HEK293 (cell line): Measurements from ENCODE around the gene MORF4L2.
A peak's percentile ranks its signal among the peaks of the same experiment; 100 is the strongest.
"Not testable (repeated sequence)": the region's sequence is repeated elsewhere in the genome, so short reads cannot be mapped to it uniquely, and the experiment has no call there.

Experiments
- CTCF ChIA-PET: fragments of 350-600 bp; formaldehyde crosslinking; extraction: SDS; loops from one replicate; lab custom pipeline; 2021; ENCODE audit warnings: antibody characterized with exemption; lab: Yijun Ruan, JAX
- POLR2A ChIA-PET: fragments of 300-600 bp; formaldehyde crosslinking; extraction: SDS; loops from one replicate; lab custom pipeline; 2020; ENCODE audit warnings: antibody characterized with exemption, inconsistent platforms; lab: Yijun Ruan, JAX
- H3K27ac ChIP-seq: fragments of 200-500 bp; sonication (Bioruptor generic); 2 replicates; pipeline ENCODE4 v1.5.1; 2014; ENCODE audit warnings: low read depth, low read length, control low read depth, inconsistent platforms; ENCODE audit errors: extremely low read depth
- H3K36me3 ChIP-seq, 2 experiments: fragments of 200-500 bp in 1 of 2; sonication (Bioruptor generic) in 1 of 2; 1 replicate in 1 of 2; 2 replicates in 1 of 2; pipeline ENCODE4 v1.5.1; 2014 to 2017; ENCODE audit warnings: inconsistent platforms in 2 of 2, low read length in 2 of 2; ENCODE audit not compliant: control insufficient read depth in 2 of 2, insufficient read depth in 1 of 2
- H3K4me1 ChIP-seq: fragments of 200-500 bp; sonication (Bioruptor generic); 2 replicates; pipeline ENCODE4 v1.5.1; 2014; ENCODE audit warnings: mild to moderate bottlenecking, low read length, inconsistent platforms; ENCODE audit not compliant: control insufficient read depth, insufficient read depth
- H3K4me3 ChIP-seq: 2 replicates; pipeline ENCODE4 v1.5.1; 2011; ENCODE audit warnings: low read depth, mild to moderate bottlenecking, control low read depth, low read length, moderate library complexity
- H3K9me3 ChIP-seq: fragments of 200-500 bp; sonication (Bioruptor generic); 2 replicates; pipeline ENCODE4 v1.5.1; 2014; ENCODE audit warnings: low read depth, low read length, inconsistent platforms; ENCODE audit not compliant: control insufficient read depth, insufficient read depth
- BCL11B ChIP-seq: fragments of 450-650 bp; formaldehyde crosslinking; IDR thresholded peaks from 2 replicates; pipeline ENCODE4 v1.5.1; 2016; ENCODE audit warnings: low read depth, missing biosample characterization, missing genetic modification characterization
- MYNN ChIP-seq: fragments of 450-650 bp; formaldehyde crosslinking; IDR thresholded peaks from 2 replicates; pipeline ENCODE4 v1.5.1; 2016; ENCODE audit warnings: missing biosample characterization, missing genetic modification characterization, borderline replicate concordance
- PRDM1 ChIP-seq: fragments of 450-650 bp; formaldehyde crosslinking; IDR thresholded peaks from 2 replicates; pipeline ENCODE4; 2016; ENCODE audit warnings: missing biosample characterization, missing genetic modification characterization
- ZFP37 ChIP-seq: fragments of 450-650 bp; formaldehyde crosslinking; IDR thresholded peaks from 2 replicates; pipeline ENCODE4 v1.5.1; 2016; ENCODE audit warnings: missing biosample characterization, missing genetic modification characterization
- ZNF114 ChIP-seq: fragments of 450-650 bp; formaldehyde crosslinking; IDR thresholded peaks from 2 replicates; pipeline ENCODE4 v1.5.0; 2017; ENCODE audit warnings: missing biosample characterization, missing genetic modification characterization
- ZNF169 ChIP-seq: fragments of 450-650 bp; formaldehyde crosslinking; IDR thresholded peaks from 2 replicates; pipeline ENCODE4 v1.5.1; 2016; ENCODE audit warnings: missing biosample characterization, missing genetic modification characterization
- ZNF366 ChIP-seq: fragments of 450-650 bp; formaldehyde crosslinking; conservative IDR thresholded peaks from 2 replicates; pipeline ENCODE4 v1.5.1; 2016; ENCODE audit warnings: missing biosample characterization, missing genetic modification characterization
- ZNF37A ChIP-seq: fragments of 450-650 bp; IDR thresholded peaks from 2 replicates; pipeline ENCODE4 v1.5.1; 2018; ENCODE audit warnings: missing biosample characterization, missing genetic modification characterization
- ZNF529 ChIP-seq: fragments of 450-650 bp; formaldehyde crosslinking; IDR thresholded peaks from 2 replicates; pipeline ENCODE4 v1.5.1; 2017; ENCODE audit warnings: missing genetic modification characterization, missing biosample characterization; ENCODE audit not compliant: insufficient replicate concordance
- ZNF624 ChIP-seq: fragments of 450-650 bp; formaldehyde crosslinking; IDR thresholded peaks from 2 replicates; pipeline ENCODE4 v1.5.1; 2017; ENCODE audit warnings: missing biosample characterization, missing genetic modification characterization
- ZNF626 ChIP-seq: fragments of 450-650 bp; sonication (Bioruptor Pico); formaldehyde crosslinking; IDR thresholded peaks from 2 replicates; pipeline ENCODE4 v1.5.1; 2018; ENCODE audit warnings: missing biosample characterization, missing genetic modification characterization, inconsistent platforms
- ZNF664 ChIP-seq: fragments of 450-650 bp; formaldehyde crosslinking; IDR thresholded peaks from 2 replicates; pipeline ENCODE4 v1.5.1; 2016; ENCODE audit warnings: missing biosample characterization, missing genetic modification characterization
- TF ChIP-seq, protein P1 (sequence below): fragments of 450-650 bp; formaldehyde crosslinking; IDR thresholded peaks from 2 replicates; pipeline ENCODE4 v1.5.1; 2016; ENCODE audit warnings: missing biosample characterization, missing genetic modification characterization, low read depth
- TF ChIP-seq, protein P2 (sequence below): fragments of 450-650 bp; formaldehyde crosslinking; IDR thresholded peaks from 2 replicates; pipeline ENCODE4 v1.5.1; 2016; ENCODE audit warnings: missing biosample characterization, missing genetic modification characterization
- TF ChIP-seq, protein P3 (sequence below): fragments of 450-650 bp; formaldehyde crosslinking; optimal IDR thresholded peaks from 2 replicates; pipeline ENCODE3; 2016; ENCODE audit warnings: missing biosample characterization, mild to moderate bottlenecking, missing genetic modification characterization
- TF ChIP-seq, protein P4 (sequence below): fragments of 450-650 bp; formaldehyde crosslinking; IDR thresholded peaks from 2 replicates; pipeline ENCODE4 v1.5.1; 2017; ENCODE audit warnings: missing biosample characterization, mild to moderate bottlenecking, missing genetic modification characterization, moderate library complexity
- TF ChIP-seq, protein P5 (sequence below): sonication (generic); formaldehyde crosslinking; IDR thresholded peaks from 2 replicates; pipeline ENCODE4 v1.8.1; 2022; ENCODE audit warnings: mild to moderate bottlenecking, moderate library complexity, missing genetic modification reagents
- TF ChIP-seq, protein P6 (sequence below): fragments of 450-650 bp; formaldehyde crosslinking; IDR thresholded peaks from 2 replicates; pipeline ENCODE4 v1.5.1; 2016; ENCODE audit warnings: missing biosample characterization, missing genetic modification characterization
- TF ChIP-seq, protein P7 (sequence below): fragments of 450-650 bp; formaldehyde crosslinking; IDR thresholded peaks from 2 replicates; pipeline ENCODE4 v1.5.1; 2017; ENCODE audit warnings: missing biosample characterization, missing genetic modification characterization

The MORF4L2 gene

DNA sequence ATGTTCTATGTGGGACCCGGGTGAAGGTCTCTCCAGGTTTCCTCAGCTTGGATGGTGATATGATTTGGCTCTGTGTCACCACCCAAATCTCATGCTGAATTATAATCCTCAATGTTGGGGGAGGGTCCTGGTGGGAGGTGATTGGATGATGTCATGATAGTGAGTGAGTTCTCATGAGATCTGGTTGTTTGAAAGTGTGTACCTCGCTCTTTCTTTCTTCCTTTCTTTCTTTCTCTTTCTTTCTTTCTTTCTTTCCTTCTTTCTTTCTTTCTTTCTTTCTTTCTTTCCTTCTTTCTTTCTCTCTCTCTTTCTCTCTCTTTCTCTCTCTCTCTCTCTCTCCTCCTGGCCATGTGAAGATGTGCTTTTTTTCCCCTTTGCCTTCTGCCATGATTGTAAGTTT lies 27.0 kb downstream of the MORF4L2 start:
- CTCF ChIA-PET = interaction anchor here (1.4 kb wide), 1 partner anchor 29 kb away, joined by 4 read pairs; no protein-coding TSS in a partner anchor
- H3K36me3 ChIP-seq, POLR2A ChIA-PET: not testable (repeated sequence)
- TF ChIP-seq PRDM1 (tag by site-specific recombination) = peak; percentile 30; the same call in 1 of the 2 replicates
- TF ChIP-seq, protein P1, sequence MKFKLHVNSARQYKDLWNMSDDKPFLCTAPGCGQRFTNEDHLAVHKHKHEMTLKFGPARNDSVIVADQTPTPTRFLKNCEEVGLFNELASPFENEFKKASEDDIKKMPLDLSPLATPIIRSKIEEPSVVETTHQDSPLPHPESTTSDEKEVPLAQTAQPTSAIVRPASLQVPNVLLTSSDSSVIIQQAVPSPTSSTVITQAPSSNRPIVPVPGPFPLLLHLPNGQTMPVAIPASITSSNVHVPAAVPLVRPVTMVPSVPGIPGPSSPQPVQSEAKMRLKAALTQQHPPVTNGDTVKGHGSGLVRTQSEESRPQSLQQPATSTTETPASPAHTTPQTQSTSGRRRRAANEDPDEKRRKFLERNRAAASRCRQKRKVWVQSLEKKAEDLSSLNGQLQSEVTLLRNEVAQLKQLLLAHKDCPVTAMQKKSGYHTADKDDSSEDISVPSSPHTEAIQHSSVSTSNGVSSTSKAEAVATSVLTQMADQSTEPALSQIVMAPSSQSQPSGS (tag by site-specific recombination) = peak; percentile 73
- peak; percentile 54 for TF ChIP-seq ZNF366 (tag by site-specific recombination)
- TF ChIP-seq, all 188 proteins: peak for 3; not testable (repeated sequence) for 185
- not testable (repeated sequence) for H3K4me3 ChIP-seq, H3K9me3 ChIP-seq, H3K4me1 ChIP-seq, H3K27ac ChIP-seq

DNA sequence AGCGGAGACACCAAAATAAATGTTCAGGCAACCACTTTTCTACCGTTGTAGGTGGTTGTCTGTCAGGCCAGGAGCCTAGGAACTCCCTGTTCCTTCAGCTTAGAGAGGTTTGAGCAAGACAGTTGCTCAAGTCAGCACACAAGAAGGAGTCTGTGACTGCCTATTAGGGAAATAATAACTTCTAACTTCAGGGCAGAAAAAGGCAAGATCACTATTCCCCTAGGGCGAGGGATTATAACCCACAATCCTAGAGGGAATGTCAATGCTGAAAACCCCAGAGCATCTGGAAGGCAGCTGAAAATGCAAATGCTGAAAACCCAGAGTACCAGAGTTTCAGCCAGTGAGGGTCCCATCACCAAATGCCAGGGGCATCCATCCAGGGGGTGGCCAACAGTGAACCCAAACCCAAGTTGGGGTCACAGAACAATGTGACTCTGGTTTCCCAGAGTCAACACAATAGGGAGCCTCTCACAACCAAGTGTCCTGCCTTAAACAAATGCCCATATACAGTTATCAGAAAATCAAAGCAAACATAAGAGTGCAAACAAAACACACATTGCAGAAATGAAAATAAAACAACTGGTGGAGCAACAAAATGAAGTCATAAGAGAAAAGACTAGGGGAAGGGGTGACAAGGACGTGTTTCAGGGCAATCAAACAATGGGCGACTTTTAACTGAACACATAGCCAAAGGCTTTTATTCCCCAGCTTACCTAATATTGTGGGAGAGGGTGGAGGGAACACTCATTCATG lies 27.6 kb downstream of the MORF4L2 start:
- no peaks in the 10 kb centered on the region for H3K4me1 ChIP-seq
- H3K9me3 ChIP-seq = no peaks in the 10 kb centered on the region
- H3K4me3 ChIP-seq = no peak overlapping the region
- ChIA-PET POLR2A (no interaction called here), CTCF (interaction anchor here (1.4 kb wide), 1 partner anchor 29 kb away, joined by 4 read pairs; no protein-coding TSS in a partner anchor)
- TF ChIP-seq, protein P2, sequence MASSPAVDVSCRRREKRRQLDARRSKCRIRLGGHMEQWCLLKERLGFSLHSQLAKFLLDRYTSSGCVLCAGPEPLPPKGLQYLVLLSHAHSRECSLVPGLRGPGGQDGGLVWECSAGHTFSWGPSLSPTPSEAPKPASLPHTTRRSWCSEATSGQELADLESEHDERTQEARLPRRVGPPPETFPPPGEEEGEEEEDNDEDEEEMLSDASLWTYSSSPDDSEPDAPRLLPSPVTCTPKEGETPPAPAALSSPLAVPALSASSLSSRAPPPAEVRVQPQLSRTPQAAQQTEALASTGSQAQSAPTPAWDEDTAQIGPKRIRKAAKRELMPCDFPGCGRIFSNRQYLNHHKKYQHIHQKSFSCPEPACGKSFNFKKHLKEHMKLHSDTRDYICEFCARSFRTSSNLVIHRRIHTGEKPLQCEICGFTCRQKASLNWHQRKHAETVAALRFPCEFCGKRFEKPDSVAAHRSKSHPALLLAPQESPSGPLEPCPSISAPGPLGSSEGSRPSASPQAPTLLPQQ (tag by site-specific recombination) = no peak
- TF ChIP-seq ZFP37 (no peak), BCL11B (no peak), ZNF626 (tag by site-specific recombination) (no peak), ZNF114 (no peak), ZNF37A (tag by site-specific recombination) (no peak), MYNN (tag by site-specific recombination) (no peak), ZNF529 (tag by site-specific recombination) (no peak), ZNF624 (tag by site-specific recombination) (no peak), ZNF664 (tag by site-specific recombination) (no peak), ZNF169 (tag by site-specific recombination) (no peak)
- TF ChIP-seq, protein P3, sequence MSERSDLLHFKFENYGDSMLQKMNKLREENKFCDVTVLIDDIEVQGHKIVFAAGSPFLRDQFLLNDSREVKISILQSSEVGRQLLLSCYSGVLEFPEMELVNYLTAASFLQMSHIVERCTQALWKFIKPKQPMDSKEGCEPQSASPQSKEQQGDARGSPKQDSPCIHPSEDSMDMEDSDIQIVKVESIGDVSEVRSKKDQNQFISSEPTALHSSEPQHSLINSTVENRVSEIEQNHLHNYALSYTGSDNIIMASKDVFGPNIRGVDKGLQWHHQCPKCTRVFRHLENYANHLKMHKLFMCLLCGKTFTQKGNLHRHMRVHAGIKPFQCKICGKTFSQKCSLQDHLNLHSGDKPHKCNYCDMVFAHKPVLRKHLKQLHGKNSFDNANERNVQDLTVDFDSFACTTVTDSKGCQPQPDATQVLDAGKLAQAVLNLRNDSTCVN = no peak
- TF ChIP-seq, protein P4, sequence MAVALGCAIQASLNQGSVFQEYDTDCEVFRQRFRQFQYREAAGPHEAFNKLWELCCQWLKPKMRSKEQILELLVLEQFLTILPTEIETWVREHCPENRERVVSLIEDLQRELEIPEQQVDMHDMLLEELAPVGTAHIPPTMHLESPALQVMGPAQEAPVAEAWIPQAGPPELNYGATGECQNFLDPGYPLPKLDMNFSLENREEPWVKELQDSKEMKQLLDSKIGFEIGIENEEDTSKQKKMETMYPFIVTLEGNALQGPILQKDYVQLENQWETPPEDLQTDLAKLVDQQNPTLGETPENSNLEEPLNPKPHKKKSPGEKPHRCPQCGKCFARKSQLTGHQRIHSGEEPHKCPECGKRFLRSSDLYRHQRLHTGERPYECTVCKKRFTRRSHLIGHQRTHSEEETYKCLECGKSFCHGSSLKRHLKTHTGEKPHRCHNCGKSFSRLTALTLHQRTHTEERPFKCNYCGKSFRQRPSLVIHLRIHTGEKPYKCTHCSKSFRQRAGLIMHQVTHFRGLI = no peak
- TF ChIP-seq, protein P5, sequence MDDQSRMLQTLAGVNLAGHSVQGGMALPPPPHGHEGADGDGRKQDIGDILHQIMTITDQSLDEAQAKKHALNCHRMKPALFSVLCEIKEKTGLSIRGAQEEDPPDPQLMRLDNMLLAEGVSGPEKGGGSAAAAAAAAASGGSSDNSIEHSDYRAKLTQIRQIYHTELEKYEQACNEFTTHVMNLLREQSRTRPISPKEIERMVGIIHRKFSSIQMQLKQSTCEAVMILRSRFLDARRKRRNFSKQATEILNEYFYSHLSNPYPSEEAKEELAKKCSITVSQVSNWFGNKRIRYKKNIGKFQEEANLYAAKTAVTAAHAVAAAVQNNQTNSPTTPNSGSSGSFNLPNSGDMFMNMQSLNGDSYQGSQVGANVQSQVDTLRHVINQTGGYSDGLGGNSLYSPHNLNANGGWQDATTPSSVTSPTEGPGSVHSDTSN (CRISPR knock-in tag) = no peak
- TF ChIP-seq, protein P6, sequence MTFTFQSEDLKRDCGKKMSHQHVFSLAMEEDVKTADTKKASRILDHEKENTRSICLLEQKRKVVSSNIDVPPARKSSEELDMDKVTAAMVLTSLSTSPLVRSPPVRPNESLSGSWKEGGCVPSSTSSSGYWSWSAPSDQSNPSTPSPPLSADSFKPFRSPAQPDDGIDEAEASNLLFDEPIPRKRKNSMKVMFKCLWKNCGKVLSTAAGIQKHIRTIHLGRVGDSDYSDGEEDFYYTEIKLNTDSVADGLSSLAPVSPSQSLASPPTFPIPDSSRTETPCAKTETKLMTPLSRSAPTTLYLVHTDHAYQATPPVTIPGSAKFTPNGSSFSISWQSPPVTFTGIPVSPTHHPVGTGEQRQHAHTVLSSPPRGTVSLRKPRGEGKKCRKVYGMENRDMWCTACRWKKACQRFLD (tag by site-specific recombination) = no peak
- TF ChIP-seq, protein P7, sequence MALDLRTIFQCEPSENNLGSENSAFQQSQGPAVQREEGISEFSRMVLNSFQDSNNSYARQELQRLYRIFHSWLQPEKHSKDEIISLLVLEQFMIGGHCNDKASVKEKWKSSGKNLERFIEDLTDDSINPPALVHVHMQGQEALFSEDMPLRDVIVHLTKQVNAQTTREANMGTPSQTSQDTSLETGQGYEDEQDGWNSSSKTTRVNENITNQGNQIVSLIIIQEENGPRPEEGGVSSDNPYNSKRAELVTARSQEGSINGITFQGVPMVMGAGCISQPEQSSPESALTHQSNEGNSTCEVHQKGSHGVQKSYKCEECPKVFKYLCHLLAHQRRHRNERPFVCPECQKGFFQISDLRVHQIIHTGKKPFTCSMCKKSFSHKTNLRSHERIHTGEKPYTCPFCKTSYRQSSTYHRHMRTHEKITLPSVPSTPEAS (tag by site-specific recombination) = no peak
- H3K27ac ChIP-seq = no peak overlapping the region
- H3K36me3 ChIP-seq = no peaks in the 10 kb centered on the region

DNA sequence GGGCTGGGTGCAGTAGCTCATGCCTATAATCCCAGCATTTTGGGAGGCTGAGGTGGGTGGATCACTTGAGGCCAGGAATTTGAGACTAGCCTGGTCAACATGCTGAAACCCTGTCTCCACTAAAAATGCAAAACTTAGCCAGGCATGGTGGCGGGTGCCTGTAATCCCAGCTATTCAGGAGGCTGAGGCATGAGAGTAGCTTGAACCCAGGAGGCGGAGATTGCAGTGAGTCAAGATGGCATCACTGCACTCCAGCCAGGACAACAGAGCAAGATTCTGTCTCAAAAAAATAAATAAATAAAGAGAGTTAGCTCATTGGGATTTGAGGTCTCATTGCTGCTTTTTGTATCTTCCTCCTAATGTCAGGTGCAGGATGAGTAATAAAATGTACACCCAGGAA lies 29.4 kb downstream of the MORF4L2 start:
- H3K27ac ChIP-seq, H3K4me3 ChIP-seq, H3K36me3 ChIP-seq, POLR2A ChIA-PET, H3K4me1 ChIP-seq, H3K9me3 ChIP-seq: not testable (repeated sequence)
- CTCF ChIA-PET = interaction anchor here (0.7 kb wide), 1 partner anchor 30 kb away, joined by 7 read pairs; no protein-coding TSS in a partner anchor
